Fibroblast of lung (primary cell): Measurements from ENCODE around the gene COLEC12. TPM values are rescaled to one million over a fixed set of nuclear protein-coding genes. Genes with fewer than 3 reads are reported as not detected.

Source experiments
- DNase-seq, 2 donors: peaks; one replicate each; pipeline versions ENCODE4 v3.0.0 to v3.0.0-alpha.2; 2010; ENCODE audit warnings: low read depth in 2 of 2
- H2AFZ ChIP-seq: 2 replicates; pipeline ENCODE4 v1.5.1; 2012; ENCODE audit warnings: low read length, control low read depth, inconsistent platforms
- H3K27ac ChIP-seq: 2 replicates; pipeline ENCODE4 v1.5.1; 2011; ENCODE audit warnings: low read length, control low read depth; ENCODE audit not compliant: insufficient read depth
- H3K27me3 ChIP-seq: 2 replicates; pipeline ENCODE4 v1.5.1; 2011; ENCODE audit warnings: mild to moderate bottlenecking, low read length; ENCODE audit not compliant: control insufficient read depth, insufficient read depth
- H3K36me3 ChIP-seq: 2 replicates; pipeline ENCODE4 v1.5.1; 2011; ENCODE audit warnings: low read length; ENCODE audit not compliant: control insufficient read depth, insufficient read depth
- H3K4me1 ChIP-seq: 2 replicates; pipeline ENCODE4 v1.5.1; 2011; ENCODE audit warnings: low read length; ENCODE audit not compliant: control insufficient read depth, insufficient read depth; ENCODE audit errors: extremely low read depth
- H3K4me2 ChIP-seq: 2 replicates; pipeline ENCODE4 v1.5.1; 2011; ENCODE audit warnings: low read length, control low read depth; ENCODE audit not compliant: insufficient read depth; ENCODE audit errors: extremely low read depth
- H3K4me3 ChIP-seq, 4 experiments: fragments of 200-600 bp in 1 of 4; sonication (generic) in 1 of 4; replicated peaks in 1 of 4; 2 replicates each; pipeline ENCODE4 v1.5.1; 2011 to 2016; ENCODE audit warnings: low read length in 4 of 4, low read depth in 3 of 4, mild to moderate bottlenecking in 3 of 4, control low read depth in 2 of 4, inconsistent platforms in 1 of 4, mixed read lengths in 1 of 4; ENCODE audit not compliant: insufficient read depth in 1 of 4; ENCODE audit errors: control extremely low read depth in 1 of 4
- H3K79me2 ChIP-seq: 2 replicates; pipeline ENCODE4 v1.5.1; 2012; ENCODE audit warnings: mild to moderate bottlenecking, low read length, inconsistent platforms; ENCODE audit not compliant: control insufficient read depth, insufficient read depth
- H3K9ac ChIP-seq: 2 replicates; pipeline ENCODE4 v1.5.1; 2011; ENCODE audit warnings: mild to moderate bottlenecking, low read length, control low read depth; ENCODE audit not compliant: insufficient read depth
- H3K9me3 ChIP-seq: 2 replicates; pipeline ENCODE4 v1.5.1; 2012; ENCODE audit warnings: low read depth, low read length; ENCODE audit not compliant: control insufficient read depth, insufficient read depth
- H4K20me1 ChIP-seq: 2 replicates; pipeline ENCODE4 v1.5.1; 2011; ENCODE audit warnings: low read length; ENCODE audit not compliant: control insufficient read depth, insufficient read depth; ENCODE audit errors: extremely low read depth
- CTCF ChIP-seq, 2 donors: IDR thresholded peaks in 1 of 2; conservative IDR thresholded peaks in 1 of 2; 1 replicate in 1 of 2; 2 replicates in 1 of 2; pipeline ENCODE4 v1.5.1; 2011 to 2012; ENCODE audit warnings: low read length in 2 of 2, control low read depth in 1 of 2, inconsistent platforms in 1 of 2, low read depth in 1 of 2, mild to moderate bottlenecking in 1 of 2
- EZH2 ChIP-seq: IDR thresholded peaks from 2 replicates; pipeline ENCODE4 v1.5.1; 2012; ENCODE audit warnings: low read length, control low read depth, mild to moderate bottlenecking; ENCODE audit errors: missing control alignments
- polyA plus RNA-seq, 2 donors: library from polyadenylated mRNA; depleted of rRNA in 1 of 2; stranded (reverse) in 1 of 2; unstranded in 1 of 2; fragments of >200 nt; gene quantifications; 2 replicates each; pipeline ENCODE4 v1.2.1, GENCODE V29; 2011 to 2012; ENCODE audit warnings: missing spikeins in 1 of 2
- total RNA-seq: library from RNA; depleted of rRNA; stranded (reverse); fragments of >200 nt; gene quantifications from 2 replicates; pipeline ENCODE4 v1.2.1, GENCODE V29; 2014

COLEC12 gene
- total and polyA plus RNA-seq, 2 donors (not counting 1 experiment from before 2014, with no cell fraction given), result 20.0 to 24.8 TPM

GRCh38 chr18:341102-341501 lies 159.4 kb downstream of the COLEC12 start:
- H3K79me2 ChIP-seq, result no peaks in the 10 kb centered on the region
- no peak overlapping the region for H3K4me2 ChIP-seq
- H3K27me3 ChIP-seq, result no peaks in the 10 kb centered on the region
- no peak overlapping the region for H3K27ac ChIP-seq
- H3K36me3 ChIP-seq, result no peaks in the 10 kb centered on the region
- H3K4me3 ChIP-seq, result no peak overlapping the region
- TF ChIP-seq CTCF (conservative IDR thresholded peaks at IDR 0.05 in 1 of 2, IDR thresholded peaks at IDR 0.05 in 1 of 2; ENCODE audit: low read depth in 1 of 2, low read length in 2 of 2) (no peak), EZH2 (no peak)
- no peak for DNase-seq
- H3K9me3 ChIP-seq, result no peaks in the 10 kb centered on the region
- H3K4me1 ChIP-seq, result no peaks in the 10 kb centered on the region
- H3K9ac ChIP-seq, result no peak overlapping the region
- H2AFZ ChIP-seq, result no peak overlapping the region
- no peaks in the 10 kb centered on the region for H4K20me1 ChIP-seq

GRCh38 chr18:340044-340443 lies 160.5 kb downstream of the COLEC12 start:
- H3K27ac ChIP-seq, result no peak overlapping the region
- no peak for DNase-seq
- no peaks in the 10 kb centered on the region for H4K20me1 ChIP-seq
- H2AFZ ChIP-seq, result no peak overlapping the region
- no peak overlapping the region for H3K9ac ChIP-seq
- no peak for TF ChIP-seq EZH2
- no peak for TF ChIP-seq CTCF (conservative IDR thresholded peaks at IDR 0.05 in 1 of 2, IDR thresholded peaks at IDR 0.05 in 1 of 2; ENCODE audit: low read depth in 1 of 2, low read length in 2 of 2)
- H3K27me3 ChIP-seq, result no peaks in the 10 kb centered on the region
- no peaks in the 10 kb centered on the region for H3K4me1 ChIP-seq
- H3K4me2 ChIP-seq, result no peak overlapping the region
- H3K9me3 ChIP-seq, result no peaks in the 10 kb centered on the region
- no peaks in the 10 kb centered on the region for H3K36me3 ChIP-seq
- no peaks in the 10 kb centered on the region for H3K79me2 ChIP-seq
- no peak overlapping the region for H3K4me3 ChIP-seq

GRCh38 chr18:339200-339599 lies 161.3 kb downstream of the COLEC12 start:
- Histone ChIP-seq H2AFZ (no peak overlapping the region), H3K9me3 (no peaks in the 10 kb centered on the region), H3K27ac (no peak overlapping the region), H3K27me3 (no peaks in the 10 kb centered on the region), H3K4me3 (no peak overlapping the region), H3K4me2 (no peak overlapping the region), H3K79me2 (no peaks in the 10 kb centered on the region), H3K9ac (no peak overlapping the region), H4K20me1 (no peaks in the 10 kb centered on the region), H3K36me3 (no peaks in the 10 kb centered on the region), H3K4me1 (no peaks in the 10 kb centered on the region)
- TF ChIP-seq CTCF (conservative IDR thresholded peaks at IDR 0.05 in 1 of 2, IDR thresholded peaks at IDR 0.05 in 1 of 2; ENCODE audit: low read depth in 1 of 2, low read length in 2 of 2) (no peak), EZH2 (no peak)
- DNase-seq, result no peak
